Colonic mucosa (tissue), 4 donors: Measurements from ENCODE around the gene SPG11. TPM values are rescaled to one million over a fixed set of nuclear protein-coding genes. Genes with fewer than 3 reads are reported as not detected.

Experiments
- DNase-seq: peaks from one replicate; pipeline ENCODE4 v3.0.0-alpha.2; 2020
- H3K27ac ChIP-seq: fragments of 200-600 bp; one replicate; pipeline ENCODE4 v1.8.0; 2021
- H3K27me3 ChIP-seq: fragments of 200-600 bp; one replicate; pipeline ENCODE4 v1.8.0; 2021
- H3K36me3 ChIP-seq: fragments of 200-600 bp; one replicate; pipeline ENCODE4 v1.8.0; 2021
- H3K4me1 ChIP-seq: fragments of 200-600 bp; one replicate; pipeline ENCODE4 v1.8.0; 2021; ENCODE audit warnings: mild to moderate bottlenecking
- H3K4me3 ChIP-seq: fragments of 200-600 bp; one replicate; pipeline ENCODE4 v1.8.0; 2021
- H3K9ac ChIP-seq, 2 donors: one replicate each; pipeline ENCODE4 v1.7.0; 2013; ENCODE audit warnings: control low read depth in 2 of 2, low read depth in 2 of 2, low read length in 2 of 2
- H3K9me3 ChIP-seq: fragments of 200-600 bp; one replicate; pipeline ENCODE4 v1.8.0; 2021
- CTCF ChIP-seq: fragments of 200-600 bp; IDR thresholded peaks from one replicate; pipeline ENCODE4 v1.8.0; 2022; ENCODE audit warnings: antibody characterized with exemption, mild to moderate bottlenecking
- intact Hi-C: fragments of 100-400 bp; cut with DNase I; formaldehyde crosslinking; loops from one replicate; pipeline ENCODE4 v1.14.1; 2022
- total RNA-seq, 2 donors: library from RNA; stranded (reverse); fragmentation: NEBNext Ultra II Directional in 1 of 2; extraction: Animal tissue kit (Norgen Biotek cat#: 25700) in 1 of 2; gene quantifications; one replicate each; pipeline ENCODE4 v1.2.1, GENCODE V29; 2021
- donor health status: healthy.
- donor health status: DM: no; HTN: no; CAD: no.
- donor health status: DM: no; HTN: no; CAD: no.

The SPG11 gene
- total RNA-seq, 2 donors from 2014 or later = 79.3 to 95.3 TPM

GRCh38 chr15:44668921-44669320 is 5.5 kb upstream of the SPG11 start:
- Histone ChIP-seq H3K27ac (no peak overlapping the region), H3K27me3 (no peaks in the 10 kb centered on the region), H3K9ac (no peak overlapping the region), H3K4me3 (no peak overlapping the region), H3K4me1 (peaks cover 5% of the 10 kb centered on the region), H3K36me3 (no peaks in the 10 kb centered on the region), H3K9me3 (no peaks in the 10 kb centered on the region)
- no peak for DNase-seq
- intact Hi-C loops = no loop called here
- no peak for TF ChIP-seq CTCF

DNA sequence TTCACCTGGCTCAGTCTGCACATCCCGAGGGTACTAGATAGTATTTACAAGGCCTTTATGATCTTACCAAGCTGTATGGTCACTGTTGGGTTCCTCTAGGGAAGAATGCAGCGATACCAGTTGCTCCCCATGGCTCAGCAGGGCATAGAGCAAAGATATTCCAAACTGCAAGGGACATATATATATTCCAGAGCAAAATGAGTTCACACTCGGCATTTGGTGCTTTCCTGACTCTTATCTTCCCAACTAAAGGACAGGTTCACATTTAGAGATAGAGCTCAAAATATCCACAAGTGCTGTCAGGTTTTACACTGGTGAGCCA is 3.5 kb upstream of the SPG11 start:
- Histone ChIP-seq H3K4me3 (no peak overlapping the region), H3K27ac (no peak overlapping the region), H3K9ac (no peak overlapping the region), H3K4me1 (peaks cover 7% of the 10 kb centered on the region), H3K9me3 (no peaks in the 10 kb centered on the region), H3K36me3 (no peaks in the 10 kb centered on the region), H3K27me3 (no peaks in the 10 kb centered on the region)
- no peak for DNase-seq
- no peak for TF ChIP-seq CTCF
- intact Hi-C loops = no loop called here

DNA sequence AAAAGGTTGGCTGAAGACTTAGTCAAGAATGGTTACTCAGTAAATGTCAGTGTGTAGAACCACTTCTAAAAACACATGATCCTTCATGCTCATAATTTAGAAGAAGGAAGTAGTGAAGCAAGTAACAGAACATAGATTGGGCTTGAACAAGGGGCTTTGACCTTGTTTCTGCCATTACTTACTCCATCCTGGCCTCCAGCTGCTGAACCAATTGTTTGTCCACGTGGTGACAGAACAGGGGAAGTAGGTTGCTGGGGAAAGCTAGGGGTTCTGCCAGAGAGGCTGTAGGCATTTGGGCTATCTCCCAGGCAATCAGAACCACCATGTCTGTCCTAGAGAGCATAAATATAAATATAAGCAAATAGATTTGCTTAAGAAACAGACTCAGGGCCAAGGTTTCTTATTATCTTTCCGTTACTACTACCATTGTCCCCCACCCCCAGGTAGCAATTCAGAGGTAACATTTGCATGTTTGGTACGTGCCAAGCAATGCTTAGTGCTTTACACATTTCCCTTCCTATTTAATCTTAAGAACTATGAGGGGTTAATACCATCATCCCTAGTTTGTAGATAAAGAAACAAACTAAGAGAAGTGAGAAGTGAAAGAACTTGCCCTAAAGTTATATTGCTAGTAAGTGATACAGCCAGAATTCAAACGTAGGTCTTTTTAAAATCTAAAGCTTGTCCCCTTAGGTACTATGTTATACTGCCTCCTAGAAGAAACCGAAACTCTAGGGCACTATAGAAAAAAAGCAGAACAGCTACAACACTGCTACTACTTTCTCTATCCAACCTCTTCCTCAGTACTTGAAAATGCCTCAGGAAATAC is 3.0 kb upstream of the SPG11 start:
- intact Hi-C loops = no loop called here
- DNase-seq = no peak

GRCh38 chr15:44662478-44663409 is 718 bp downstream of the SPG11 start:
- H3K9ac ChIP-seq = peak overlapping the region; percentile 99

More for the DNA sequence above, 3.0 kb upstream of the SPG11 start:
- no peaks in the 10 kb centered on the region for H3K27me3 ChIP-seq
- peak overlapping the region in 1 of 2 donors; percentile 3 for H3K9ac ChIP-seq
- H3K4me3 ChIP-seq = no peak overlapping the region
- no peaks in the 10 kb centered on the region for H3K9me3 ChIP-seq
- H3K36me3 ChIP-seq = no peaks in the 10 kb centered on the region
- peaks cover 11% of the 10 kb centered on the region for H3K4me1 ChIP-seq
- no peak overlapping the region for H3K27ac ChIP-seq
- TF ChIP-seq CTCF = no peak

More at GRCh38 chr15:44662478-44663409, 718 bp downstream of the SPG11 start:
- peak; percentile 80 for DNase-seq
- peak overlapping the region; percentile 81 for H3K4me3 ChIP-seq
- H3K9me3 ChIP-seq = no peaks in the 10 kb centered on the region
- H3K27me3 ChIP-seq = no peaks in the 10 kb centered on the region
- intact Hi-C loops = loop anchor here (2.0 to 5.0 kb wide), 2 partner anchors 76 to 125 kb away; no protein-coding TSS in a partner anchor
- H3K4me1 ChIP-seq = peaks cover 13% of the 10 kb centered on the region
- peaks cover 5% of the 10 kb centered on the region for H3K36me3 ChIP-seq
- H3K27ac ChIP-seq = peak overlapping the region; percentile 98
- no peak for TF ChIP-seq CTCF
